ENCODE data around the gene CHI3L2. TPM values are rescaled to one million over a fixed set of nuclear protein-coding genes. Genes with fewer than 3 reads are reported as not detected.

Gene CHI3L2
- total and polyA plus RNA-seq, 10 of the 15 experiments (the other 5 are each of a cell fraction or from before 2014, with no cell fraction given), result 37.1 to 508 (median 98.3) TPM

GRCh38 chr1:111179968-111180533 lies 47.5 kb upstream of the CHI3L2 start:
- H3K27ac ChIP-seq (ENCODE audit: control insufficient read depth, insufficient read depth), result no peak overlapping the region; the same call in 1 of the 2 replicates

GRCh38 chr1:111182052-111182451 lies 45.5 kb upstream of the CHI3L2 start:
- SMC1A ChIA-PET (ENCODE audit: uncharacterized antibody, unreplicated experiment), result interaction anchor here (0.7 to 6.5 kb wide), 10 partner anchors 9 to 218 kb away, joined by 4 to 68 read pairs (median 8); partner anchors contain the start of gene DENND2D
- Histone ChIP-seq H2AFZ (ENCODE audit: control insufficient read depth, low read depth, low read length) (no peak overlapping the region), H3K4me3 (no peak overlapping the region), H3K27me3 (replicated peaks in 1 of 2; ENCODE audit: control insufficient read depth in 2 of 2, insufficient read depth in 2 of 2, low read length in 1 of 2) (no peaks in the 10 kb centered on the region), H3K9me3 (replicated peaks; ENCODE audit: control insufficient read depth, insufficient read depth, low read length) (no peaks in the 10 kb centered on the region), H3K4me2 (ENCODE audit: control insufficient read depth, insufficient read depth) (no peak overlapping the region), H3K4me1 (ENCODE audit: control insufficient read depth, insufficient read depth, low read length) (no peaks in the 10 kb centered on the region; the same call in 1 of the 2 replicates), H3K27ac (ENCODE audit: control insufficient read depth, insufficient read depth) (no peak overlapping the region), H3K36me3 (ENCODE audit: control insufficient read depth in 2 of 2, insufficient read depth in 2 of 2, low read length in 1 of 2) (peaks cover 5 to 25% of the 10 kb centered on the region in 2 experiments), H4K20me1 (ENCODE audit: control insufficient read depth, insufficient read depth) (no peaks in the 10 kb centered on the region), H3K79me2 (ENCODE audit: control insufficient read depth, insufficient read depth, low read length) (peaks cover under 1% of the 10 kb centered on the region; the same call in 1 of the 2 replicates), H3K9ac (ENCODE audit: control insufficient read depth, insufficient read depth, low read length) (no peak overlapping the region)
- no TSS peak for BruUV-seq (replicated peaks)
- in situ Hi-C loops (cut with MboI), result no loop called here
- POLR2A ChIA-PET, result interaction anchor here (0.6 to 3.8 kb wide), 2 partner anchors 13 to 562 kb away, joined by 3 to 21 read pairs; no protein-coding TSS in a partner anchor
- RAD21 ChIA-PET (ENCODE audit: unreplicated experiment), result interaction anchor here (1.1 to 2.5 kb wide), 5 partner anchors 9 to 38 kb away, joined by 3 to 12 read pairs (median 3); no protein-coding TSS in a partner anchor
- no peak for DNase-seq (ENCODE audit: low read depth, low spot score)
- TF ChIP-seq MAX (IDR thresholded peaks at IDR 0.05; ENCODE audit: low read depth, low read length) (no peak), BACH1 (IDR thresholded peaks at IDR 0.05; ENCODE audit: borderline replicate concordance) (no peak), STAT3 (IDR thresholded peaks at IDR 0.05; ENCODE audit: low read depth, low read length) (no peak), ZNF207 (IDR thresholded peaks at IDR 0.05; ENCODE audit: borderline replicate concordance) (no peak), PBX3 (IDR thresholded peaks at IDR 0.05; ENCODE audit: insufficient replicate concordance, low read depth, low read length) (no peak), MXI1 (IDR thresholded peaks at IDR 0.05; ENCODE audit: low read depth, low read length) (no peak), CBX3 (IDR thresholded peaks at IDR 0.05; ENCODE audit: borderline replicate concordance, low read depth) (no peak), ZNF217 (IDR thresholded peaks at IDR 0.05) (no peak), ZZZ3 (IDR thresholded peaks at IDR 0.05; ENCODE audit: control insufficient read depth, insufficient read length, low read depth) (no peak), RCOR1 (conservative IDR thresholded peaks at IDR 0.05; ENCODE audit: low read depth, low read length) (no peak), MLLT1 (IDR thresholded peaks at IDR 0.05) (no peak), KLF5 (IDR thresholded peaks at IDR 0.05; ENCODE audit: partially characterized antibody) (no peak), KAT2A (conservative IDR thresholded peaks at IDR 0.05; ENCODE audit: control insufficient read depth, low read depth, low read length) (no peak)
- CTCF ChIA-PET, result interaction anchor here (1.3 to 3.1 kb wide), 4 partner anchors 10 to 151 kb away, joined by 4 to 14 read pairs (median 8); no protein-coding TSS in a partner anchor
- no peak for FAIRE-seq
- 97% methylated on average over 2 of the region's 2 CpGs for WGBS (ENCODE audit: insufficient coverage, insufficient replicate concordance, low lambda C conversion rate, missing lambda C conversion rate)
- intact Hi-C loops (cut with micrococcal nuclease; ENCODE audit: unreplicated experiment), result no loop called here
- ATAC-seq, result no peak

More at GRCh38 chr1:111179968-111180533, 47.5 kb upstream of the CHI3L2 start:
- in situ Hi-C loops (cut with MboI) (no loop called here), intact Hi-C loops (cut with micrococcal nuclease; ENCODE audit: unreplicated experiment) (no loop called here)
- CTCF ChIA-PET, result interaction anchor here (0.8 to 1.5 kb wide), 2 partner anchors 55 to 149 kb away, joined by 3 read pairs; no protein-coding TSS in a partner anchor
- Histone ChIP-seq H3K79me2 (ENCODE audit: control insufficient read depth, insufficient read depth, low read length) (peaks cover 5% of the 10 kb centered on the region), H3K9me3 (replicated peaks; ENCODE audit: control insufficient read depth, insufficient read depth, low read length) (no peaks in the 10 kb centered on the region), H3K36me3 (ENCODE audit: control insufficient read depth in 2 of 2, insufficient read depth in 2 of 2, low read length in 1 of 2) (peaks cover 0 to 23% of the 10 kb centered on the region in 2 experiments; a peak in 3 of 4 replicates), H4K20me1 (ENCODE audit: control insufficient read depth, insufficient read depth) (no peaks in the 10 kb centered on the region), H2AFZ (ENCODE audit: control insufficient read depth, low read depth, low read length) (no peak overlapping the region), H3K4me3 (no peak overlapping the region), H3K4me1 (ENCODE audit: control insufficient read depth, insufficient read depth, low read length) (no peaks in the 10 kb centered on the region; the same call in 1 of the 2 replicates), H3K27me3 (replicated peaks in 1 of 2; ENCODE audit: control insufficient read depth in 2 of 2, insufficient read depth in 2 of 2, low read length in 1 of 2) (no peaks in the 10 kb centered on the region), H3K9ac (ENCODE audit: control insufficient read depth, insufficient read depth, low read length) (no peak overlapping the region), H3K4me2 (ENCODE audit: control insufficient read depth, insufficient read depth) (no peak overlapping the region)
- POLR2A ChIA-PET, result interaction anchor here (1.0 to 1.1 kb wide), 3 partner anchors 11 to 18 kb away, joined by 3 to 4 read pairs (median 4); no protein-coding TSS in a partner anchor
- no TSS peak for BruUV-seq (replicated peaks)
- no peak for DNase-seq (ENCODE audit: low read depth, low spot score)
- no peak for TF ChIP-seq TBL1XR1 (IDR thresholded peaks at IDR 0.05; ENCODE audit: low read depth, low read length)
- FAIRE-seq, result no peak
- ATAC-seq, result peak; percentile 37; the same call in 1 of the 3 replicates
- SMC1A ChIA-PET (ENCODE audit: uncharacterized antibody, unreplicated experiment), result interaction anchor here (0.8 to 1.5 kb wide), 7 partner anchors 11 to 34 kb away, joined by 3 to 5 read pairs (median 4); no protein-coding TSS in a partner anchor
- RAD21 ChIA-PET (ENCODE audit: unreplicated experiment), result interaction anchor here (0.8 to 1.3 kb wide), 2 partner anchors 10 to 36 kb away, joined by 3 read pairs; no protein-coding TSS in a partner anchor

Data from GM12878 (cell line).